Neural cell (in vitro differentiated cells): ENCODE data around the gene KCNAB2. TPM values are rescaled to one million over a fixed set of nuclear protein-coding genes. Genes with fewer than 3 reads are reported as not detected.

Source experiments
- H2AFZ ChIP-seq: fragments of 200-600, 300-800 bp; sonication (generic), shearing (Covaris generic); 2 replicates; pipeline ENCODE4 v1.6.0; 2014; ENCODE audit warnings: low read depth, mild to moderate bottlenecking, antibody characterized with exemption, low read length, moderate library complexity
- H3F3A ChIP-seq: fragments of 200-600 bp; shearing (Covaris generic); 2 replicates; pipeline ENCODE4 v1.6.1; 2016; ENCODE audit warnings: mild to moderate bottlenecking, moderate library complexity, mixed read lengths, antibody characterized with exemption, low read length; ENCODE audit not compliant: insufficient read depth, poor library complexity, severe bottlenecking
- H3K27ac ChIP-seq: fragments of 200-600, 300-800 bp; sonication (generic), shearing (Covaris generic); 2 replicates; pipeline ENCODE4 v1.5.1; 2014; ENCODE audit warnings: mild to moderate bottlenecking, low read length, moderate library complexity
- H3K27me3 ChIP-seq: fragments of 300-800, 200-600 bp; sonication (generic), shearing (Covaris generic); 2 replicates; pipeline ENCODE4 v1.6.0; 2014; ENCODE audit warnings: mild to moderate bottlenecking, low read depth, low read length, moderate library complexity; ENCODE audit not compliant: insufficient read depth
- H3K36me3 ChIP-seq: fragments of 300-800, 200-600 bp; sonication (generic), shearing (Covaris generic); 2 replicates; pipeline ENCODE4 v1.5.1; 2014; ENCODE audit warnings: mild to moderate bottlenecking, antibody characterized with exemption, low read length, moderate library complexity; ENCODE audit not compliant: insufficient read depth
- H3K4me2 ChIP-seq: fragments of 300-800, 200-600 bp; sonication (generic), shearing (Covaris generic); 2 replicates; pipeline ENCODE4 v1.6.0; 2014; ENCODE audit warnings: mild to moderate bottlenecking, low read length
- H3K4me3 ChIP-seq: fragments of 300-800, 200-600 bp; sonication (generic), shearing (Covaris generic); 2 replicates; pipeline ENCODE4 v1.5.1; 2014; ENCODE audit warnings: mild to moderate bottlenecking, low read length, moderate library complexity
- H3K79me2 ChIP-seq: fragments of 200-600 bp; shearing (Covaris generic); replicated peaks from 2 replicates; pipeline ENCODE4 v1.6.0; 2014; ENCODE audit warnings: mild to moderate bottlenecking, low read length, moderate library complexity; ENCODE audit not compliant: insufficient read depth
- H3K9ac ChIP-seq: fragments of 300-800, 200-600 bp; sonication (generic), shearing (Covaris generic); 2 replicates; pipeline ENCODE4 v1.6.1; 2016; ENCODE audit warnings: mild to moderate bottlenecking, low read length, mixed read lengths
- H3K9me2 ChIP-seq: fragments of 200-600 bp; shearing (Covaris generic); 2 replicates; pipeline ENCODE4 v1.6.1; 2016; ENCODE audit warnings: mild to moderate bottlenecking, low read length, mixed read lengths; ENCODE audit not compliant: insufficient read depth
- H3K9me3 ChIP-seq: fragments of 200-600, 300-800 bp; sonication (generic), shearing (Covaris generic); 2 replicates; pipeline ENCODE4 v1.6.1; 2016; ENCODE audit warnings: mild to moderate bottlenecking, mixed run types, low read length, moderate library complexity, mixed read lengths
- H4K20me1 ChIP-seq: fragments of 200-600 bp; shearing (Covaris generic); 2 replicates; pipeline ENCODE4 v1.6.1; 2016; ENCODE audit warnings: mild to moderate bottlenecking, mixed run types; ENCODE audit not compliant: insufficient read depth
- EP300 ChIP-seq: fragments of 450-650 bp; conservative IDR thresholded peaks from 2 replicates; pipeline ENCODE4 v1.6.1; 2014; ENCODE audit warnings: antibody characterized with exemption, mild to moderate bottlenecking, moderate library complexity; ENCODE audit not compliant: poor library complexity, severe bottlenecking
- EZH2 ChIP-seq: fragments of 200-600, 300-800 bp; shearing (Covaris generic), sonication (generic); IDR thresholded peaks from 2 replicates; pipeline ENCODE4 v1.6.1; 2014; ENCODE audit warnings: antibody characterized with exemption, low read length, borderline replicate concordance, mild to moderate bottlenecking; ENCODE audit not compliant: insufficient read depth, poor library complexity, severe bottlenecking
- MXI1 ChIP-seq: fragments of 450-650 bp; conservative IDR thresholded peaks from 2 replicates; pipeline ENCODE4 v1.6.1; 2014; ENCODE audit warnings: antibody characterized with exemption, mild to moderate bottlenecking; ENCODE audit not compliant: poor library complexity, severe bottlenecking
- POLR2AphosphoS5 ChIP-seq: IDR thresholded peaks from 2 replicates; pipeline ENCODE4 v1.6.1; 2012
- RAD21 ChIP-seq: fragments of 450-650 bp; conservative IDR thresholded peaks from 2 replicates; pipeline ENCODE4 v1.6.1; 2014; ENCODE audit warnings: antibody characterized with exemption, mild to moderate bottlenecking, moderate library complexity
- SMC3 ChIP-seq: fragments of 450-650 bp; conservative IDR thresholded peaks from 2 replicates; pipeline ENCODE4 v1.6.1; 2014; ENCODE audit warnings: antibody characterized with exemption, mild to moderate bottlenecking, moderate library complexity; ENCODE audit not compliant: poor library complexity
- TAF1 ChIP-seq: IDR thresholded peaks from 2 replicates; pipeline ENCODE4 v1.6.1; 2012; ENCODE audit warnings: low read depth
- polyA plus RNA-seq: library from polyadenylated mRNA; depleted of rRNA; stranded (reverse); fragments of >200 nt; gene quantifications from 2 replicates; pipeline ENCODE4 v1.2.3, GENCODE V29; 2014
- TF ChIP-seq, protein P1 (sequence below): IDR thresholded peaks from 2 replicates; pipeline ENCODE4 v1.6.1; 2012; ENCODE audit warnings: borderline replicate concordance
- TF ChIP-seq, protein P2 (sequence below): fragments of 450-650 bp; IDR thresholded peaks from 2 replicates; pipeline ENCODE4 v1.5.1; 2014; ENCODE audit warnings: antibody characterized with exemption, mild to moderate bottlenecking, moderate library complexity; ENCODE audit not compliant: poor library complexity, severe bottlenecking

Gene KCNAB2
- polyA plus RNA-seq, 1 donor from 2014 or later, result 11.7 TPM

DNA sequence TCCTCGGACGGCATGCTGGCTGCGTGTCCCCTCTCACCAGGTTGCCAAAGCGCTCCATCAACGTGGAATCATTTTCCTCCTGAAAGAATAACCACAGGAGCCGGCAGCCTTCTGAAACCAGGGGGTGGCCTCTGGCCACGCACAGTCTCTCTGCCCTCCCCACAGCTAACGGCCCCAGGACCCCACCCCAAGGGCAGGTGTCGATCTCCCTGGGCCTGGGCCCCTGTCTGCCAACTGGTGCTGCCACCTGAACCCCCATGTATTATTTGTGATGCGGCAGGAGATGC, 46.1 kb downstream of the KCNAB2 start:
- TF ChIP-seq EP300 (no peak), SMC3 (no peak), TAF1 (no peak), RAD21 (no peak), MXI1 (no peak)
- TF ChIP-seq, protein P1, sequence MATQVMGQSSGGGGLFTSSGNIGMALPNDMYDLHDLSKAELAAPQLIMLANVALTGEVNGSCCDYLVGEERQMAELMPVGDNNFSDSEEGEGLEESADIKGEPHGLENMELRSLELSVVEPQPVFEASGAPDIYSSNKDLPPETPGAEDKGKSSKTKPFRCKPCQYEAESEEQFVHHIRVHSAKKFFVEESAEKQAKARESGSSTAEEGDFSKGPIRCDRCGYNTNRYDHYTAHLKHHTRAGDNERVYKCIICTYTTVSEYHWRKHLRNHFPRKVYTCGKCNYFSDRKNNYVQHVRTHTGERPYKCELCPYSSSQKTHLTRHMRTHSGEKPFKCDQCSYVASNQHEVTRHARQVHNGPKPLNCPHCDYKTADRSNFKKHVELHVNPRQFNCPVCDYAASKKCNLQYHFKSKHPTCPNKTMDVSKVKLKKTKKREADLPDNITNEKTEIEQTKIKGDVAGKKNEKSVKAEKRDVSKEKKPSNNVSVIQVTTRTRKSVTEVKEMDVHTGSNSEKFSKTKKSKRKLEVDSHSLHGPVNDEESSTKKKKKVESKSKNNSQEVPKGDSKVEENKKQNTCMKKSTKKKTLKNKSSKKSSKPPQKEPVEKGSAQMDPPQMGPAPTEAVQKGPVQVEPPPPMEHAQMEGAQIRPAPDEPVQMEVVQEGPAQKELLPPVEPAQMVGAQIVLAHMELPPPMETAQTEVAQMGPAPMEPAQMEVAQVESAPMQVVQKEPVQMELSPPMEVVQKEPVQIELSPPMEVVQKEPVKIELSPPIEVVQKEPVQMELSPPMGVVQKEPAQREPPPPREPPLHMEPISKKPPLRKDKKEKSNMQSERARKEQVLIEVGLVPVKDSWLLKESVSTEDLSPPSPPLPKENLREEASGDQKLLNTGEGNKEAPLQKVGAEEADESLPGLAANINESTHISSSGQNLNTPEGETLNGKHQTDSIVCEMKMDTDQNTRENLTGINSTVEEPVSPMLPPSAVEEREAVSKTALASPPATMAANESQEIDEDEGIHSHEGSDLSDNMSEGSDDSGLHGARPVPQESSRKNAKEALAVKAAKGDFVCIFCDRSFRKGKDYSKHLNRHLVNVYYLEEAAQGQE, result no peak
- no peaks in the 10 kb centered on the region for H3K36me3 ChIP-seq
- H3K27ac ChIP-seq, result no peak overlapping the region

DNA sequence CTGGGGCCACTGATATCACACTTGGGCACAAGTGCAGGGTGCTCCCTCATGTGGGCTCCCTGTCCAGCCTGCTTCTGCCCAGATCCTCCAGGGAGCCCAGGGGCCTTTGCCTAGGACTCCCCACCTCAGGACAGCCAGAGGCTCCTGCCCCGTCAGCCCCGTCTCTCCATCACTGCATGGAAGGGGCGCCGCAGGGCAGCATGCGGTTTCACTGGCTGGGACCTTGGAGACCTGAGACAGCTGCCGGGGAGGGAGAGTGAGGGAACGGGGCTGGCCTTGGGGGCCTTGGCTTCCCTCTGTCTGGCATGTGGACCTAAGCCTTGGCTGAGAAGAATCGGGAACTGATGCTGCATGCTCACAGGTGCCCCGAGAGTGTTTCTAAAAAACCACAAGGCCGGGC, 46.5 kb downstream of the KCNAB2 start:
- H3K4me3 ChIP-seq, result no peak overlapping the region
- H3K9me2 ChIP-seq, result no peaks in the 10 kb centered on the region
- no peaks in the 10 kb centered on the region for H3K27me3 ChIP-seq
- H3K36me3 ChIP-seq, result no peaks in the 10 kb centered on the region
- no peak overlapping the region for H3K9ac ChIP-seq
- H3K4me2 ChIP-seq, result no peak overlapping the region
- TF ChIP-seq MXI1 (no peak), POLR2AphosphoS5 (no peak)
- no peak overlapping the region for H3K27ac ChIP-seq
- no peaks in the 10 kb centered on the region for H3F3A ChIP-seq
- H3K79me2 ChIP-seq, result no peaks in the 10 kb centered on the region
- no peaks in the 10 kb centered on the region for H4K20me1 ChIP-seq
- no peaks in the 10 kb centered on the region for H3K9me3 ChIP-seq
- no peak overlapping the region for H2AFZ ChIP-seq

More for the DNA sequence above, 46.1 kb downstream of the KCNAB2 start:
- Histone ChIP-seq H3K4me2 (no peak overlapping the region), H2AFZ (no peak overlapping the region), H3K9me2 (no peaks in the 10 kb centered on the region), H3K27me3 (no peaks in the 10 kb centered on the region), H3K79me2 (no peaks in the 10 kb centered on the region), H3K4me3 (no peak overlapping the region), H3F3A (no peaks in the 10 kb centered on the region), H3K9ac (no peak overlapping the region), H4K20me1 (no peaks in the 10 kb centered on the region), H3K9me3 (no peaks in the 10 kb centered on the region)

DNA sequence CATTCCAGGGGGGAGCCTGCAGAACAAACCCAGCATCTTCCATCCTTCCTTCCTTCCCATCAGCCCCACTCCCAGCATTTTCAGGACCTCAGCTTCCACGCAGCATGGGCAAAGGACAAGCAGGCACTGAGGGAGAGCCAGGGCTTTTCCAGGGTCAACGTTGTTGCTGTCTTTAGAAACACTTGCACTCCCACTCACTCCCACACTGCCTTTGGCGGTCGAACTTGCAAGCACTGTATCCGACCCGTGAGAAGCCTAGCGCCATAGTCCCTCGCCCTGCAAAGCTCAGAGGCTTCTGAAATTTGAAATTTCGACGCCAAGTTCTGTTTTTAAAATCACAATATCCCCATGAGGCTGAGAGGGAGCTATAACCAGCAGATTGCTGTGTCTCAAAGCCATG, 47.4 kb downstream of the KCNAB2 start:
- Histone ChIP-seq H3K9me3 (no peaks in the 10 kb centered on the region), H3K36me3 (no peaks in the 10 kb centered on the region), H3K4me3 (no peak overlapping the region), H3K9ac (no peak overlapping the region), H4K20me1 (no peaks in the 10 kb centered on the region), H3K27me3 (no peaks in the 10 kb centered on the region), H3K27ac (no peak overlapping the region), H3K79me2 (no peaks in the 10 kb centered on the region), H2AFZ (no peak overlapping the region), H3K9me2 (no peaks in the 10 kb centered on the region), H3K4me2 (no peak overlapping the region), H3F3A (no peaks in the 10 kb centered on the region)
- TF ChIP-seq TAF1, result no peak
- TF ChIP-seq, protein P2, sequence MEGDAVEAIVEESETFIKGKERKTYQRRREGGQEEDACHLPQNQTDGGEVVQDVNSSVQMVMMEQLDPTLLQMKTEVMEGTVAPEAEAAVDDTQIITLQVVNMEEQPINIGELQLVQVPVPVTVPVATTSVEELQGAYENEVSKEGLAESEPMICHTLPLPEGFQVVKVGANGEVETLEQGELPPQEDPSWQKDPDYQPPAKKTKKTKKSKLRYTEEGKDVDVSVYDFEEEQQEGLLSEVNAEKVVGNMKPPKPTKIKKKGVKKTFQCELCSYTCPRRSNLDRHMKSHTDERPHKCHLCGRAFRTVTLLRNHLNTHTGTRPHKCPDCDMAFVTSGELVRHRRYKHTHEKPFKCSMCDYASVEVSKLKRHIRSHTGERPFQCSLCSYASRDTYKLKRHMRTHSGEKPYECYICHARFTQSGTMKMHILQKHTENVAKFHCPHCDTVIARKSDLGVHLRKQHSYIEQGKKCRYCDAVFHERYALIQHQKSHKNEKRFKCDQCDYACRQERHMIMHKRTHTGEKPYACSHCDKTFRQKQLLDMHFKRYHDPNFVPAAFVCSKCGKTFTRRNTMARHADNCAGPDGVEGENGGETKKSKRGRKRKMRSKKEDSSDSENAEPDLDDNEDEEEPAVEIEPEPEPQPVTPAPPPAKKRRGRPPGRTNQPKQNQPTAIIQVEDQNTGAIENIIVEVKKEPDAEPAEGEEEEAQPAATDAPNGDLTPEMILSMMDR, result no peak
- no peak for TF ChIP-seq EZH2
- TF ChIP-seq, protein P1, result no peak
- TF ChIP-seq SMC3, result no peak
- TF ChIP-seq RAD21, result no peak
- TF ChIP-seq MXI1, result no peak
- no peak for TF ChIP-seq EP300
